ENCODE data around the gene TMEM217. TPM values are rescaled to one million over a fixed set of nuclear protein-coding genes. Genes with fewer than 3 reads are reported as not detected.

The TMEM217 gene
- total RNA-seq, 2 donors from 2014 or later: 0.95 to 1.6 TPM

GRCh38 chr6:37174196-37174514, 83.8 kb downstream of the TMEM217 start:
- Histone ChIP-seq H3K4me3 (ENCODE audit: low read length) (peak overlapping the region; percentile 35), H3K27me3 (ENCODE audit: control insufficient read depth, insufficient read depth, low read length, poor library complexity, severe bottlenecking) (no peaks in the 10 kb centered on the region), H3K27ac (ENCODE audit: low read depth, low read length) (no peak overlapping the region), H3K9me3 (ENCODE audit: control insufficient read depth, low read length) (no peaks in the 10 kb centered on the region), H3K36me3 (ENCODE audit: control insufficient read depth, insufficient read depth, low read length) (peaks cover 47% of the 10 kb centered on the region), H3K9ac (ENCODE audit: extremely low read depth, low read length, poor library complexity, severe bottlenecking) (no peak overlapping the region), H3K4me1 (ENCODE audit: control insufficient read depth, insufficient read depth, low read length) (peaks cover 2% of the 10 kb centered on the region)
- H3K4me3 Mint-ChIP-seq: no peak overlapping the region
- H3K36me3 Mint-ChIP-seq (ENCODE audit: low read depth): peaks cover 33% of the 10 kb centered on the region
- H3K9me3 Mint-ChIP-seq: no peaks in the 10 kb centered on the region
- H3K27me3 Mint-ChIP-seq (ENCODE audit: insufficient read depth): no peaks in the 10 kb centered on the region
- 92 to 95% methylated on average over 2 to 3 of the region's 3 CpGs for WGBS, 2 experiments (ENCODE audit: insufficient coverage in 1 of 2, insufficient read length in 1 of 2)
- TF ChIP-seq CTCF (conservative IDR thresholded peaks at IDR 0.05): no peak
- no peak overlapping the region for H3K27ac Mint-ChIP-seq
- DNase-seq: no peak
- H3K4me1 Mint-ChIP-seq: peaks cover 11% of the 10 kb centered on the region

GRCh38 chr6:37173493-37174195, 84.3 kb downstream of the TMEM217 start:
- Mint-ChIP-seq H3K27ac (no peak overlapping the region), H3K4me1 (peaks cover 14% of the 10 kb centered on the region), H3K36me3 (ENCODE audit: low read depth) (peaks cover 33% of the 10 kb centered on the region), H3K27me3 (ENCODE audit: insufficient read depth) (no peaks in the 10 kb centered on the region), H3K4me3 (no peak overlapping the region), H3K9me3 (no peaks in the 10 kb centered on the region)
- Histone ChIP-seq H3K27me3 (ENCODE audit: control insufficient read depth, insufficient read depth, low read length, poor library complexity, severe bottlenecking) (no peaks in the 10 kb centered on the region), H3K27ac (ENCODE audit: low read depth, low read length) (no peak overlapping the region), H3K4me1 (ENCODE audit: control insufficient read depth, insufficient read depth, low read length) (peaks cover 2% of the 10 kb centered on the region), H3K9ac (ENCODE audit: extremely low read depth, low read length, poor library complexity, severe bottlenecking) (no peak overlapping the region), H3K9me3 (ENCODE audit: control insufficient read depth, low read length) (no peaks in the 10 kb centered on the region), H3K4me3 (ENCODE audit: low read length) (peak overlapping the region; percentile 95), H3K36me3 (ENCODE audit: control insufficient read depth, insufficient read depth, low read length) (peaks cover 47% of the 10 kb centered on the region)
- peak; percentile 56 for DNase-seq
- no peak for TF ChIP-seq CTCF (conservative IDR thresholded peaks at IDR 0.05)
- WGBS, 2 experiments (ENCODE audit: insufficient coverage in 1 of 2, insufficient read length in 1 of 2): 89 to 92% methylated on average over 4 to 9 of the region's 9 CpGs

- no peaks in the 10 kb centered on the region for H3K9me3 Mint-ChIP-seq
- peaks cover 21% of the 10 kb centered on the region for H3K4me1 Mint-ChIP-seq
- no peak for TF ChIP-seq CTCF (conservative IDR thresholded peaks at IDR 0.05)
- DNase-seq: no peak
- Histone ChIP-seq H3K27me3 (ENCODE audit: control insufficient read depth, insufficient read depth, low read length, poor library complexity, severe bottlenecking) (no peaks in the 10 kb centered on the region), H3K36me3 (ENCODE audit: control insufficient read depth, insufficient read depth, low read length) (peaks cover 47% of the 10 kb centered on the region), H3K9me3 (ENCODE audit: control insufficient read depth, low read length) (no peaks in the 10 kb centered on the region), H3K4me1 (ENCODE audit: control insufficient read depth, insufficient read depth, low read length) (peaks cover 2% of the 10 kb centered on the region), H3K9ac (ENCODE audit: extremely low read depth, low read length, poor library complexity, severe bottlenecking) (no peak overlapping the region), H3K27ac (ENCODE audit: low read depth, low read length) (no peak overlapping the region), H3K4me3 (ENCODE audit: low read length) (peak overlapping the region; percentile 95)
- no peak overlapping the region for H3K27ac Mint-ChIP-seq
- no peak overlapping the region for H3K4me3 Mint-ChIP-seq
- 95 to 100% methylated on average over 2 to 7 of the region's 7 CpGs for WGBS, 2 experiments (ENCODE audit: insufficient coverage in 1 of 2, insufficient read length in 1 of 2)
- H3K27me3 Mint-ChIP-seq (ENCODE audit: insufficient read depth): no peaks in the 10 kb centered on the region
- peaks cover 33% of the 10 kb centered on the region for H3K36me3 Mint-ChIP-seq (ENCODE audit: low read depth)
These were observed 84.9 kb downstream of the TMEM217 start for GRCh38 chr6:37172912-37173492.
